UCSD-AML1 (cell line): Measurements from ENCODE around the gene GPC5.
A peak's percentile ranks its signal among the peaks of the same experiment; 100 is the strongest.
"Not testable (repeated sequence)": the region's sequence is repeated elsewhere in the genome, so short reads cannot be mapped to it uniquely, and the experiment has no call there.

Experiments used
- DNase-seq: peaks from one replicate; lab custom pipeline; 2025; ENCODE audit not compliant: unreplicated experiment; lab: John Stamatoyannopoulos, UW

The GPC5 gene

GRCh38 chr13:91398413-91399188, at the start of gene GPC5:
TSS of gene GPC5 (plus strand) at chr13:91398621.
- peak; percentile 75 for DNase-seq

GRCh38 chr13:91348906-91349435, 49.5 kb upstream of the GPC5 start:
- DNase-seq, result peak; percentile 90

GRCh38 chr13:91349992-91350911, 48.2 kb upstream of the GPC5 start:
- DNase-seq, result peak; percentile 10

- no peak for DNase-seq
Observed at GRCh38 chr13:91351123-91351522, 47.3 kb upstream of the GPC5 start.

GRCh38 chr13:91351980-91352379, 46.4 kb upstream of the GPC5 start:
- DNase-seq, result no peak

- DNase-seq, result not testable (repeated sequence)
Observed at GRCh38 chr13:91352891-91353290, 45.5 kb upstream of the GPC5 start.

GRCh38 chr13:91353494-91353893, 44.9 kb upstream of the GPC5 start:
- no peak for DNase-seq

- no peak for DNase-seq
Observed at GRCh38 chr13:91355099-91355825, 43.2 kb upstream of the GPC5 start.

GRCh38 chr13:91355826-91356710, 42.4 kb upstream of the GPC5 start:
- DNase-seq, result no peak

- no peak for DNase-seq
Observed at GRCh38 chr13:91356919-91357612, 41.4 kb upstream of the GPC5 start.

- DNase-seq, result no peak
Observed at GRCh38 chr13:91357613-91358386, 40.6 kb upstream of the GPC5 start.

GRCh38 chr13:91358387-91358782, 40.0 kb upstream of the GPC5 start:
- peak; percentile 20 for DNase-seq

- peak; percentile 19 for DNase-seq
Observed at GRCh38 chr13:91359111-91359510, 39.3 kb upstream of the GPC5 start.

- DNase-seq, result no peak
Observed at GRCh38 chr13:91359631-91360030, 38.8 kb upstream of the GPC5 start.

GRCh38 chr13:91360246-91360751, 38.1 kb upstream of the GPC5 start:
- no peak for DNase-seq

GRCh38 chr13:91361755-91362271, 36.6 kb upstream of the GPC5 start:
- DNase-seq, result no peak

- DNase-seq, result no peak
Observed at GRCh38 chr13:91362908-91363307, 35.5 kb upstream of the GPC5 start.

- DNase-seq, result no peak
Observed at GRCh38 chr13:91368101-91368500, 30.3 kb upstream of the GPC5 start.
